Measurements from ENCODE around the gene MTURN.
"Not testable (repeated sequence)": the region's sequence is repeated elsewhere in the genome, so short reads cannot be mapped to it uniquely, and the experiment has no call there.

MTURN gene

DNA sequence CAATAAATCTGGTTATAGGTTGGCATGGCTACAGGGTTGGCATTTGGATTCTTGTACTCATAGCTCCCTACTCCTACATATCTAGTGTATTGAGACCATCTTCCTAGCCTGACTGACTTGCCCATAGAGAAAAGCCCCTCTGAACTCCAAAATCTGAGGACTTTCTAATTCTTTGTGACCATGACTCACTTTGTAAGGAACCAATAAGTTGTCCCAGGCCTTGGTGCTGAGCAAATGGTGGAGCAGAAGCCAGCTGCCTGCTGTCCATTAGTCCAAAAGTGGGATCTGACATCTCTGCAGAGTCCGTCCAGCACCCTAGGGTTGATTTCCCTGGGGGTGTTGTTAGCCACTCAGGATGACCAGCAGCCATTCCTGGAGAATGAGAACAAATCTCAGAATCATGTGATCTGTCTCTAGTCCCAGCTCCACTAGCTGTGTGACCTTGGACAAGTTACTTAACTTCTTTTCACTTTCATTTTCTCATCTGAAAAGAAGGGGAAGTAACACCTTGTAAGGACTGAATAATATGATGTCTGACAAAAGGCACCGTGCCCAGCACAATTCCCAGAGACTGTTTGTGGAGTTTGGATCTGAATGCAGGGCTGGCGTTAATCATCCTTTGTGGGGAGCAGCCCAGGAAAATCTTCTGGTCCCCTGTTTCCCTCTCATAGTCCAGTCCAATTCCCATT lies 44.1 kb downstream of the MTURN start:
- no peak for DNase-seq (ENCODE audit: low read depth in 2 of 2)

- DNase-seq (ENCODE audit: low read depth in 2 of 2) = no peak
These were observed 45.9 kb downstream of the MTURN start for GRCh38 chr7:30180718-30181117.

- no peak for DNase-seq (ENCODE audit: low read depth in 2 of 2)
These were observed 46.4 kb downstream of the MTURN start for GRCh38 chr7:30181211-30181610.

DNA sequence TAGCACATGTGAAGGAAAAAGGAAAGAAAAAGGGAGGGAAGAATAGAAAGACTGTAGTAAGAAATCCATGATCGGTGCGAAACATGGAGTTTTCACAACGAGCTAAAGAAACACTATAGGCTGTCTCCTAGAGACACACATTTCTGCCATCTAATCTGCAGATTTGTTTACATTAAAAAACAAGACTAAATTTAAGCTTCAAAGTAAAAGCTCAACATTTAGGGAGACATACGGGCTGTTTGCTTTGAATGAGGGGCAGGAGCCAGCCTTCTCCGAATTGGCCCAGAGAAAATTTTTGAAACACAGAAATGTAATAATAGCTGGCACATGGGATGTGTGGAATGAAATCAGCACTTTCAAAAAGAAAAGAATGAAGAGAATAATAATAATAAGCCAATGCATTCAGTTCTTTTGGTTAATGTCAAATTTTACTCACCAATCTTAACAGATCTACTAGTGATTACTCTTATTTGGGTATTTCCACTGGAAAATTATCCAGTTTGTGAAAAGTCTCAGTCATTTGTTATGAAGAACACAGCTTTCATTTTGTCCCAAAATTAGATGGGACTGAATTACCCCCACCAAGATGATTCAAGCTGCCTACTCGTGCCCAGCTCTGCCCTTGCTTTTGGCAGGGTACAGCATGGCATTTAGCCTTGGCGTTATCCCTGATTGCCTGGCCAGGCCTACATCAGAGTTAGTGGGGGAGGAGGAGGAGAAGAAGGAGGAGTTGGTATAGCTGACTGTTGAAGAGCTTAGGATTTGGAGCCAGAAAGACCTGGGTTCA lies 47.1 kb downstream of the MTURN start:
- DNase-seq (ENCODE audit: low read depth in 2 of 2) = no peak

- DNase-seq (ENCODE audit: low read depth in 2 of 2) = no peak
These were observed 48.0 kb downstream of the MTURN start for GRCh38 chr7:30182814-30183213.

DNA sequence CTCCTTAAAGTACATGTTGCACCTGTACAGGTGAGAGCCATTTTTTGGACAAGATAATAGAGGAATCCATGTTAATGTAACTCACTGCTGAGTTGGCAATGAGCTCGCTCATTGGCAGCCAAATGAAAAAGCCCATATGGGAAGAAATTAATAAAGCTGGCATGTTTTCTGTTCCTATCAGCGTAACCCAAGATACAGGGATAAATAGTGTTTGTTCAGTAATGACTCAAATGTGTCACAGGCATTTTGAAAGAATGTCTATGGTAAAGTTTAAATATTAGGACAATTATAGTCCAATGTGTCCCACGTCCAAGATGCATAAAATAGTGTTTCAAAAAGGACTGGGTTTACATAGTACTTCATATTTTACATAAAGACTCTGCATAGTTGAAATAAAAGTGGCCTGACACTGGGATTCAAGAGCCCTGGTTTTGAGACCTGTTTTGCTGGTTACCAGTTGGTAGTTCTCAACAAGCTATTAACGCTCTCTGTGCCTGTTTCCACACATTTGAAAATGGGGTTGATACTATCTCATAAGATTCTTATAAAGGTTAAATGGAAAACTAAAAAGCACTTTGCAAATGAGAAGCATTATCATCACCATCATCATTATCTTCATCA lies 49.1 kb downstream of the MTURN start:
- DNase-seq (ENCODE audit: low read depth in 2 of 2) = no peak

GRCh38 chr7:30184791-30185487 lies 50.2 kb downstream of the MTURN start:
- DNase-seq (ENCODE audit: low read depth in 2 of 2) = no peak

- DNase-seq (ENCODE audit: low read depth in 2 of 2) = no peak
These were observed 50.7 kb downstream of the MTURN start for GRCh38 chr7:30185496-30185895.

GRCh38 chr7:30186725-30187124 lies 51.9 kb downstream of the MTURN start:
- no peak for DNase-seq (ENCODE audit: low read depth in 2 of 2)

DNA sequence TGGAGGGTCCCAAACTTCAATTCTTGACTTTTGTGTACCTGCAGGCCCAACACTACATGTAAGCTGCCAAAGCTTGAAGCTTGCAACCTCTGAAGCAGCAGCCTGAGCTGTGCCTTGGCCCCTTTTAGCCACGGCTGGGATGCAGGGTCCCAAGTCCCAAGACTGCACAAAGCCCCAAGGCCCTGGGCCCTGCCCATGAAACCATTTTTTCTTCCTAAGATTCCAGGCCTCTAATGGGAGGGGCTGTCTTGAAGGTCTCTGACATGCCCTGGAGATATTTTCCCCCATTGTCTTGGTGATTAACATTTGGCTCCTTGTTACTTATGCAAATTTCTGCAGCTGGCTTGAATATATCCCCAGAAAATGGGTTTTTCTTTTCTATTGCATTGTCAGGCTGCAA lies 52.7 kb downstream of the MTURN start:
- no peak for DNase-seq (ENCODE audit: low read depth in 2 of 2)

DNA sequence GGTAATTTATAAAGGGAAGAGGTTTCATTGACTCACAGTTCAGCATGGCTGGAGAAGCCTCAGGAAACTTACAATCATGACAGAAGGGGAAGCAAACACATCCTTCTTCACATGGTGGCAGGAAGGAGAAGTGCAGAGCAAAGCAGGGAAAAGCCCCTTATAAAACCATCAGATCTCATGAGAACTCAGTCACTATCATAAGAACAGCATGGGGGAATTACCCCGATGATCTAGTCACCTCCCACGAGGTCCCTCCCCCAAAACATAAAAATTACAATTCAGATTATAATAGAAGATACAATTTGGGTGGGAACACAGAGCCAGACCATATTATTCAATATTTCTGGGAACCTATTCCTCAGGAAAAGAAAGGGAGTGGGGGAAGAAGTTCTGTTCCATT lies 53.6 kb downstream of the MTURN start:
- not testable (repeated sequence) for DNase-seq (ENCODE audit: low read depth in 2 of 2)

DNA sequence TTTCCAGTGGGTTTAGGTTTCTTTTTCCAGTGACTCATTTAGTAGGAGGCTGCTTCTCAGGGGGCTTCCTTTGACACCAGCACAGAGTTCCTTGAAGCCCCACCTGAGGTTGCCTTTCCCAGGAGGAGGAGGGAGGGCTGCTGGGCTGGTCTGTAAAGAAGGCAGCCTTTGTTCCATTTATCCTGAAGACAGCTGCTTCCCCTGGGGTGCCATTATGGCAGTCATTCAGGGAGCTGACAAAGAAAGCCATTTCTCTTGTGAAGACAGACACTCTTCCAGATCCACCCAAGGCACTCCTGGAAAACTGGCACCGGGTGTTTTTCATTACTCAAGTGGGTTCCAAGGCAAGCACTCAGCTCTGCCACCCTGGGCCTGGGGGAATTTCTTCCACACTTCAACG lies 54.0 kb downstream of the MTURN start:
- no peak for DNase-seq (ENCODE audit: low read depth in 2 of 2)

- DNase-seq (ENCODE audit: low read depth in 2 of 2) = no peak
These were observed 57.0 kb downstream of the MTURN start for GRCh38 chr7:30191809-30192208.

- no peak for DNase-seq (ENCODE audit: low read depth in 2 of 2)
These were observed 58.7 kb downstream of the MTURN start for GRCh38 chr7:30193336-30193943.

DNA sequence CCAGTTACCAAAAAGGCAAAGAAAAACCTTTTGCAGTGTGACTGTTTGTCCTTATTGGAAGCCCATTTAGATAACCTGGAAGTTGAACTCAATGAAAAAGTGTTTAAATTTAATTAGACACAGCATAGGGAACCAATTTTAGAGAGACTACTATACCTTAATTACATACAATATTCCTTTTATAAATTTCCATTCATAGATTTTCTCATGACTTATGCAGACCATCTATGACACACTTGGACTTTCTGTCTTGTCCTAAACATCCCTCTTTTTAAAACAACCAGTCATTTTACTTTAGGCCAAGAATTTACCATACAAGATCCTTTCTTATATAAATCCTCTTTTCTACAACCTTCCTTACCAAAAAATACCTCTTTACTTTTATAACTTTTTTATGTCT lies 61.6 kb downstream of the MTURN start:
- DNase-seq (ENCODE audit: low read depth in 2 of 2) = no peak

GRCh38 chr7:30197438-30197837 lies 62.7 kb downstream of the MTURN start:
- no peak for DNase-seq (ENCODE audit: low read depth in 2 of 2)

DNA sequence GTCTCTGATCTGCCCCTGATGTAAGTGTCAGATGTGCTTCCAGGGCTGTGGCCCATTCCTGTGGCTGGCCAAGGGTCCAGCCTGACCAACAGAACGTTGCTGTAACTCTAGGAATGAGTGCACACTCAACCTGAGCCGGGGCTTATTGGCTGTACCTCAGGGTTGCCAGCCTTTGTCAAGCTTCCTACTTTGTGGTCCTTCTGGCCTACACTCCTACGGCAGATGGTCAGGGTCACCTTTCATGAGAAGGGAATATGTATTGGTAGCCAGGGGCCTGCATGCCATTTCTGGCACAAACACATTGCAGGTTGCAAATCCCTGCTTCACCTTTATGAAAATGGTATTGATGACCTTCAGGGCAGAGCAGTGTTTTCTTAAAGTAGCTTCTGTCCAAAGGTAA lies 64.5 kb downstream of the MTURN start:
- no peak for DNase-seq (ENCODE audit: low read depth in 2 of 2)

GRCh38 chr7:30200591-30200990 lies 65.8 kb downstream of the MTURN start:
- no peak for DNase-seq (ENCODE audit: low read depth in 2 of 2)

DNA sequence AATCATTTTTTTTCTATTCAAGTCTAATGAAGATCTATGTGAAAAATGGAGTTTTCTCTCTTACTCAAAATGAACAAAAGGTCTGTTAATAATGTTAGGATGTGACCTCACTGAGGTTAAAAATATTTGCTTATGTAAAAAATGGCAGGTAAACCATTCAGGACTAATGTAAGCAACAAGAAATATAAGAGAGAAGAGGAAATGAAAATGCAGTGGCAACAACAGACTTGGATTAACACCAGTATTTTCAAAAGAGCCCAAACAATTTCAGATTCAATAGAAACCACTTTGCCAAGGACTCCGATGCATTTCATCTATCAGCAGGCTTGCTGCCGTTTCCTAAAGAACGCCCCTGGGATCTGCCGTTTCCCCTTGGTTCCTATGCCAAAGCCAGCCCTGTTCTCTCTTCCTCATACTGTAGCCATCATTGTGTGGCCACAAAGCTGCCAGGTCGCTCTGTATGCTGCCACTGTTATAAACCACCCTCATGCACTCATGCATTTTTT lies 66.4 kb downstream of the MTURN start:
- DNase-seq (ENCODE audit: low read depth in 2 of 2) = no peak

DNA sequence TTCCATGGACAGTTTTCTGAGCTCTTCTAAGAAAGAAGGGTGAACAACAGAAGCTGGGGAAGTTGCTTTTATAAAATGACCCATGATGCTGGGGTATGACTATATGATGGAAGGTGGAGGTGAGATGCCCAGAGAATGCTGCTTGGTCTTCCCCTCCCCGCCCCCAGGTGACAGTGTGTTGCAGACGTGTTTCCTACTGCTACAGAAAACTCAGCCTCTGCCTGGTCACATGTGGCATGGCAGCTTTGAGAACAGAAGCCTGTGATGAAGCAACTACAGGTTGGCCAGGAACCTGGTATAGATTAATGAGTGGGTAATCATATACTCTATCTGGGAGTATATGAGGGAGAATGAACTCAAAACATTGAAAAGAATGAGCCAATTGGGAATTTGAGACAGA lies 67.1 kb downstream of the MTURN start:
- no peak for DNase-seq (ENCODE audit: low read depth in 2 of 2)

- no peak for DNase-seq (ENCODE audit: low read depth in 2 of 2)
These were observed 67.9 kb downstream of the MTURN start for GRCh38 chr7:30202671-30203070.

DNA sequence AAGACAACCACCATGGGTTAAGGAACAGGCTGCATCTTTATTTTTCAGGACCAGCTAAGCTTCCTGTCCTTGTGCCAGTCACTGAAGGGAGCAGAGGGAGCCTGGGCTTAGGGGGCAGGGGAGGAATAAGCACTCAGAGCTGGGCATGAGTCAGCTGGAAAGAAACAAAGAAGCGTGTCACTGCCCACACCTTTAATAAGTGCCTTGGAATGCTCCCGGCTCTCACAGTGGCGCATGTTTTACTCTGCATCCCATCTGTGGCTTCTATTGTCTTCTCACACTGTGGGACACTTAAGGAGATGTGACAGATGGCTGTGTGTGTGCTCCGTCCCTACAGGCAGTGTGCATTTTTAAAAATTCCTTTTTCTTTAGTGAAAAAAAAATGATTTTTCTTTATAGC lies 71.7 kb downstream of the MTURN start:
- DNase-seq (ENCODE audit: low read depth in 2 of 2) = no peak
